HEK293 (cell line): ENCODE data around the gene CHERP.

Experiments used
- GFI1B ChIP-seq: fragments of 450-650 bp; formaldehyde crosslinking; IDR thresholded peaks from 2 replicates; pipeline ENCODE4 v1.5.1; 2016; ENCODE audit warnings: missing biosample characterization, missing genetic modification characterization
- GLIS1 ChIP-seq: fragments of 450-650 bp; formaldehyde crosslinking; IDR thresholded peaks from 2 replicates; pipeline ENCODE4 v1.5.1; 2016; ENCODE audit warnings: missing biosample characterization, missing genetic modification characterization
- HOXD13 ChIP-seq: sonication (generic); formaldehyde crosslinking; IDR thresholded peaks from 2 replicates; pipeline ENCODE4 v1.8.0; 2022; ENCODE audit warnings: missing genetic modification reagents, borderline replicate concordance
- IKZF3 ChIP-seq: fragments of 450-650 bp; IDR thresholded peaks from 2 replicates; pipeline ENCODE4 v1.5.0; 2018; ENCODE audit warnings: missing biosample characterization, mild to moderate bottlenecking, missing genetic modification characterization, moderate library complexity
- KLF17 ChIP-seq: fragments of 450-650 bp; formaldehyde crosslinking; IDR thresholded peaks from 2 replicates; pipeline ENCODE4 v1.5.1; 2016; ENCODE audit warnings: missing biosample characterization, missing genetic modification characterization
- PRDM2 ChIP-seq: fragments of 450-650 bp; formaldehyde crosslinking; IDR thresholded peaks from 2 replicates; pipeline ENCODE4 v1.5.1; 2016; ENCODE audit warnings: missing biosample characterization, missing genetic modification characterization, borderline replicate concordance
- REST ChIP-seq: fragments of 450-650 bp; formaldehyde crosslinking; IDR thresholded peaks from 2 replicates; pipeline ENCODE4 v1.5.1; 2016; ENCODE audit warnings: missing biosample characterization, missing genetic modification characterization
- SP3 ChIP-seq: fragments of 450-650 bp; formaldehyde crosslinking; IDR thresholded peaks from 2 replicates; pipeline ENCODE4 v1.5.1; 2016; ENCODE audit warnings: missing biosample characterization, missing genetic modification characterization
- TCF7L2 ChIP-seq: IDR thresholded peaks from 2 replicates; pipeline ENCODE4 v1.6.1; 2011; ENCODE audit warnings: low read depth, mild to moderate bottlenecking, inconsistent platforms, low read length, moderate library complexity, borderline replicate concordance
- ZFP3 ChIP-seq: fragments of 450-650 bp; formaldehyde crosslinking; IDR thresholded peaks from 2 replicates; pipeline ENCODE4 v1.5.1; 2016; ENCODE audit warnings: low read depth, missing biosample characterization, missing genetic modification characterization
- ZFP37 ChIP-seq: fragments of 450-650 bp; formaldehyde crosslinking; IDR thresholded peaks from 2 replicates; pipeline ENCODE4 v1.5.1; 2016; ENCODE audit warnings: missing biosample characterization, missing genetic modification characterization
- ZFP69B ChIP-seq: fragments of 450-650 bp; formaldehyde crosslinking; IDR thresholded peaks from 2 replicates; pipeline ENCODE4 v1.5.1; 2016; ENCODE audit warnings: missing biosample characterization, missing genetic modification characterization
- ZNF157 ChIP-seq: fragments of 450-650 bp; formaldehyde crosslinking; IDR thresholded peaks from 2 replicates; pipeline ENCODE4 v1.5.1; 2016; ENCODE audit warnings: missing biosample characterization, missing genetic modification characterization
- ZNF175 ChIP-seq: fragments of 450-650 bp; formaldehyde crosslinking; IDR thresholded peaks from 2 replicates; pipeline ENCODE4 v1.5.1; 2016; ENCODE audit warnings: missing biosample characterization, missing genetic modification characterization
- ZNF280D ChIP-seq: fragments of 450-650 bp; formaldehyde crosslinking; IDR thresholded peaks from 2 replicates; pipeline ENCODE4 v1.5.1; 2016; ENCODE audit warnings: missing biosample characterization, missing genetic modification characterization
- ZNF324 ChIP-seq: fragments of 450-650 bp; formaldehyde crosslinking; IDR thresholded peaks from 2 replicates; pipeline ENCODE4 v1.5.1; 2016; ENCODE audit warnings: missing biosample characterization, missing genetic modification characterization
- ZNF416 ChIP-seq: fragments of 450-650 bp; formaldehyde crosslinking; IDR thresholded peaks from 2 replicates; pipeline ENCODE4 v1.5.1; 2016; ENCODE audit warnings: missing biosample characterization, missing genetic modification characterization
- ZNF426 ChIP-seq: fragments of 450-650 bp; formaldehyde crosslinking; IDR thresholded peaks from 2 replicates; pipeline ENCODE4 v1.5.1; 2017; ENCODE audit warnings: missing biosample characterization, missing genetic modification characterization, mild to moderate bottlenecking, inconsistent platforms, moderate library complexity
- ZNF549 ChIP-seq: fragments of 450-650 bp; IDR thresholded peaks from 2 replicates; pipeline ENCODE4 v1.5.1; 2018; ENCODE audit warnings: missing biosample characterization, missing genetic modification characterization, mild to moderate bottlenecking, inconsistent platforms, moderate library complexity
- ZNF580 ChIP-seq: fragments of 450-650 bp; formaldehyde crosslinking; IDR thresholded peaks from 2 replicates; pipeline ENCODE4 v1.5.1; 2016; ENCODE audit warnings: missing biosample characterization, missing genetic modification characterization
- ZNF664 ChIP-seq: fragments of 450-650 bp; formaldehyde crosslinking; IDR thresholded peaks from 2 replicates; pipeline ENCODE4 v1.5.1; 2016; ENCODE audit warnings: missing biosample characterization, missing genetic modification characterization
- ZSCAN18 ChIP-seq: fragments of 450-650 bp; formaldehyde crosslinking; IDR thresholded peaks from 2 replicates; pipeline ENCODE4 v1.5.1; 2016; ENCODE audit warnings: missing biosample characterization, missing genetic modification characterization

The CHERP gene

GRCh38 chr19:16569609-16570320 lies 27.5 kb upstream of the CHERP start (continued):
- TF ChIP-seq PRDM2 (tag by site-specific recombination) (no peak), ZNF416 (tag by site-specific recombination) (no peak), ZNF280D (tag by site-specific recombination) (no peak), KLF17 (peak; percentile 56; the same call in 1 of the 2 replicates), ZNF324 (tag by site-specific recombination) (no peak; the same call in 1 of the 2 replicates), ZNF175 (no peak), HOXD13 (CRISPR knock-in tag) (no peak), GLIS1 (tag by site-specific recombination) (peak; percentile 85), ZNF426 (no peak), SP3 (tag by site-specific recombination) (0 out of 2 replicates have a peak, but pooled peaks have one; percentile 32), GFI1B (tag by site-specific recombination) (no peak), ZNF549 (tag by site-specific recombination) (no peak), IKZF3 (tag by site-specific recombination) (peak; percentile 42; the same call in 1 of the 2 replicates), ZFP69B (tag by site-specific recombination) (0 out of 2 replicates have a peak, but pooled peaks have one; percentile 30), ZFP3 (no peak), ZNF664 (tag by site-specific recombination) (peak; percentile 99), ZSCAN18 (no peak), TCF7L2 (no peak), ZNF580 (no peak), REST (no peak), ZFP37 (tag by site-specific recombination) (peak; percentile 38; the same call in 1 of the 2 replicates), ZNF157 (no peak)
